ENCODE data around the gene TRAK2.

GRCh38 chr2:201344663-201345366 lies 106.4 kb downstream of the TRAK2 start:
- TF ChIP-seq CTCF (conservative IDR thresholded peaks at IDR 0.05; ENCODE audit: low read length) (peak; percentile 40), EZH2phosphoT487 (IDR thresholded peaks at IDR 0.05; ENCODE audit: borderline replicate concordance) (no peak)

Measured in Loucy (cell line).